ENCODE measurements around the gene CSPG5. TPM values are rescaled to one million over a fixed set of nuclear protein-coding genes. Genes with fewer than 3 reads are reported as not detected.

The CSPG5 gene
- total and polyA plus RNA-seq, 3 donors from 2014 or later = 2.4 to 4.9 (median 2.7) TPM

DNA sequence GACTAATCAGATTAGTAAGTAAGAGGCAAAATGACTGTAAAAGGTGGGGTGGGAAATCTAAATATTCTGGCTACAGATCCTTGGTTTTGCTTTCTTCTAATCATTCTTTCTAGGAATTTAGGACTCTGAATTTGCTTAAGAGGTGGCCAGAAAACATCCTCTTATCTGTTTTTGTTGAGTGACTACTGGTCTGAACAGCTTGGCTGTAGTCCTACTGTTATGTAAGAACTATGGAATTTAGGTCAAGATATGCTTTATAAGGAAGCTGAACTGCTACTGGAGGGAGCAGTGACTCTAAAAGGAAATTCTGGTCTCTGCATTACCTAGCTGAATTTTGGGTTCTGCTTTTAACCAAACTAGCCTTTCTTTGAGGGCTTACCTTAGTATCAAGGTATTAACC is 33.5 kb upstream of the CSPG5 start:
- Histone ChIP-seq H3K27me3 (no peaks in the 10 kb centered on the region), H3K4me3 (no peak overlapping the region), H3K36me3 (ENCODE audit: low read depth, missing control alignments) (no peaks in the 10 kb centered on the region), H3K27ac (peak overlapping the region; percentile 39 to 62), H3K4me1 (peaks cover 18% of the 10 kb centered on the region), H3K9me3 (no peaks in the 10 kb centered on the region)
- no peak for TF ChIP-seq CTCF (IDR thresholded peaks at IDR 0.05)
- peak; percentile 19 for DNase-seq
- intact Hi-C loops (cut with DNase I; ENCODE audit: low total_unique reads) = no loop called here

DNA sequence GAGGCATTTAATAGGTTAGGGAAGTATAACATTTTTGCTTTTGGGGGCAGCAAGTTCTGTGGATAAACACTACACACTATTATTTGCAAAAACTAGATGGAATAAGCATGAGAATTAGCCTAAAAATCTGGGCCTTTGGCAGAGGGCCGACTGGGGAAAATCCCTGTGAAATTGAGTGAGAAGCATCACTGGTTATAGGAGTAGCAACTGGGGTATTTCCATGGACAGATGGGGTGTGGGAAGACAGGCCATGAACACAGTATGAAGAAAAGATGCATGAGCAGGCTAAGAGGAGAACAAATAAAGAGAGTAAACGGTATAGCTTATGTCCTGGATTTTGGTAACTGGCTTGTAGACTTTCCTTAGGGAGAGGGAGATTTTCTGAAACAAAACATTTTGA is 32.9 kb upstream of the CSPG5 start:
- Histone ChIP-seq H3K9me3 (no peaks in the 10 kb centered on the region), H3K27me3 (no peaks in the 10 kb centered on the region), H3K36me3 (ENCODE audit: low read depth, missing control alignments) (no peaks in the 10 kb centered on the region), H3K4me3 (no peak overlapping the region), H3K27ac (peak overlapping the region; percentile 39 to 62), H3K4me1 (peaks cover 18% of the 10 kb centered on the region)
- intact Hi-C loops (cut with DNase I; ENCODE audit: low total_unique reads) = no loop called here
- 71 to 89% methylated on average over 2 of the region's 2 CpGs for WGBS, 2 donors
- no peak for DNase-seq
- TF ChIP-seq CTCF (IDR thresholded peaks at IDR 0.05) = no peak
- no peak for TF ChIP-seq POLR2A (IDR thresholded peaks at IDR 0.05)

DNA sequence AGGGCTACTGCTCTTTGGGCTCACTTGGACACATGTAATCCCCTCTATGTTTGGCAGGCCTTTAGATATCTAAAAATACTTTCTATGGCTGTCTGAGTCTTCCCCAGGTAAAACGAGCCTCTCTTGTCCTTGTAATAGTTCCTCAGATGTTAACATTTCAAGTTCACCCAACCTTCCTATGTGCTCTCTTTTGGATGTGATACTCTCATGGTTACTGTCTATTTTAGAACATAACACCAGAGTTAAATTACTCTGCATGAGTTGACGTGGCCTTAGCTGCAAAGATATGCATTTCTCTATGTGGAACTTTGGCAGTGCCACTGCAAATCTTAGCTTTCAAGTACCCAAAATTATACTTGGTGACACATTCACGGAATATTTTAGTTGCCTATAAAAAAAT is 31.9 kb upstream of the CSPG5 start:
- Histone ChIP-seq H3K36me3 (ENCODE audit: low read depth, missing control alignments) (no peaks in the 10 kb centered on the region), H3K4me3 (no peak overlapping the region), H3K9me3 (no peaks in the 10 kb centered on the region), H3K27ac (no peak overlapping the region), H3K27me3 (no peaks in the 10 kb centered on the region), H3K4me1 (peaks cover 18% of the 10 kb centered on the region)
- intact Hi-C loops (cut with DNase I; ENCODE audit: low total_unique reads) = no loop called here
- 88 to 92% methylated on average over 3 of the region's 3 CpGs for WGBS, 2 donors
- no peak for DNase-seq
- TF ChIP-seq POLR2A (IDR thresholded peaks at IDR 0.05) = no peak
- no peak for TF ChIP-seq CTCF (IDR thresholded peaks at IDR 0.05)

GRCh38 chr3:47607335-47607734 is 28.7 kb upstream of the CSPG5 start:
- intact Hi-C loops (cut with DNase I; ENCODE audit: low total_unique reads) = no loop called here
- Histone ChIP-seq H3K4me1 (peaks cover 8% of the 10 kb centered on the region), H3K27ac (no peak overlapping the region), H3K36me3 (ENCODE audit: low read depth, missing control alignments) (no peaks in the 10 kb centered on the region), H3K9me3 (no peaks in the 10 kb centered on the region), H3K27me3 (no peaks in the 10 kb centered on the region), H3K4me3 (no peak overlapping the region)
- 78 to 91% methylated on average over 2 of the region's 2 CpGs for WGBS, 2 donors
- DNase-seq = no peak
- TF ChIP-seq CTCF (IDR thresholded peaks at IDR 0.05) (no peak), POLR2A (IDR thresholded peaks at IDR 0.05) (no peak)

GRCh38 chr3:47606165-47606564 is 27.5 kb upstream of the CSPG5 start:
- no peak for DNase-seq
- Histone ChIP-seq H3K4me1 (no peaks in the 10 kb centered on the region), H3K27ac (no peak overlapping the region), H3K27me3 (no peaks in the 10 kb centered on the region), H3K9me3 (no peaks in the 10 kb centered on the region), H3K36me3 (ENCODE audit: low read depth, missing control alignments) (no peaks in the 10 kb centered on the region), H3K4me3 (no peak overlapping the region)
- WGBS, 2 donors = 92 to 93% methylated on average over 5 of the region's 5 CpGs
- TF ChIP-seq POLR2A (IDR thresholded peaks at IDR 0.05) (no peak), CTCF (IDR thresholded peaks at IDR 0.05) (no peak)
- intact Hi-C loops (cut with DNase I; ENCODE audit: low total_unique reads) = no loop called here

Measured in testis (tissue), 3 donors.